NCI-H128 (cell line): ENCODE data around the gene DIP2C.
"Not testable (repeated sequence)": the region's sequence is repeated elsewhere in the genome, so short reads cannot be mapped to it uniquely, and the experiment has no call there.

Experiments used
- DNase-seq: peaks from one replicate; lab custom pipeline; 2025; ENCODE audit not compliant: unreplicated experiment; lab: John Stamatoyannopoulos, UW

DIP2C gene

GRCh38 chr10:700183-700582 lies 10.7 kb upstream of the DIP2C start:
- not testable (repeated sequence) for DNase-seq

GRCh38 chr10:697097-697875 lies 7.8 kb upstream of the DIP2C start:
- no peak for DNase-seq

GRCh38 chr10:695396-695795 lies 5.9 kb upstream of the DIP2C start:
- DNase-seq: no peak

GRCh38 chr10:693506-693905 lies 4.0 kb upstream of the DIP2C start:
- no peak for DNase-seq

GRCh38 chr10:692682-693351 lies 3.3 kb upstream of the DIP2C start:
- no peak for DNase-seq

GRCh38 chr10:691216-691615 lies 1.7 kb upstream of the DIP2C start:
- DNase-seq: no peak

GRCh38 chr10:690372-691161 lies 1.1 kb upstream of the DIP2C start:
- DNase-seq: no peak

- no peak for DNase-seq
Observed at GRCh38 chr10:689121-689451, 382 bp downstream of the DIP2C start.

- DNase-seq: no peak
Observed at GRCh38 chr10:688312-689120, 952 bp downstream of the DIP2C start.

GRCh38 chr10:687583-688311 lies 1.7 kb downstream of the DIP2C start:
- no peak for DNase-seq

GRCh38 chr10:686155-686931 lies 3.1 kb downstream of the DIP2C start:
- DNase-seq: no peak

GRCh38 chr10:685613-686012 lies 3.9 kb downstream of the DIP2C start:
- no peak for DNase-seq

- no peak for DNase-seq
Observed at GRCh38 chr10:683448-684071, 5.9 kb downstream of the DIP2C start.

- no peak for DNase-seq
Observed at GRCh38 chr10:682931-683447, 6.5 kb downstream of the DIP2C start.

GRCh38 chr10:681670-682318 lies 7.7 kb downstream of the DIP2C start:
- no peak for DNase-seq

- no peak for DNase-seq
Observed at GRCh38 chr10:680745-681144, 8.7 kb downstream of the DIP2C start.

GRCh38 chr10:680146-680545 lies 9.3 kb downstream of the DIP2C start:
- DNase-seq: peak; percentile 31

- DNase-seq: no peak
Observed at GRCh38 chr10:679556-679955, 9.9 kb downstream of the DIP2C start.

- not testable (repeated sequence) for DNase-seq
Observed at GRCh38 chr10:678662-679005, 10.8 kb downstream of the DIP2C start.
